Measurements from ENCODE around the gene SPIRE2. TPM values are rescaled to one million over a fixed set of nuclear protein-coding genes. Genes with fewer than 3 reads are reported as not detected.
A peak's percentile ranks its signal among the peaks of the same experiment; 100 is the strongest.
"Not testable (repeated sequence)": the region's sequence is repeated elsewhere in the genome, so short reads cannot be mapped to it uniquely, and the experiment has no call there.

Gene SPIRE2
- polyA plus RNA-seq, 1 donor from 2014 or later, result 45.0 TPM

GRCh38 chr16:89823824-89824148 lies 4.5 kb upstream of the SPIRE2 start:
- H3K9me2 ChIP-seq (ENCODE audit: insufficient read depth, low read length); H3K9me3 ChIP-seq (ENCODE audit: low read length); H3F3A ChIP-seq (ENCODE audit: insufficient read depth, low read length, poor library complexity, severe bottlenecking); H3K36me3 ChIP-seq (ENCODE audit: insufficient read depth, low read length); H3K79me2 ChIP-seq (replicated peaks; ENCODE audit: insufficient read depth, low read length); H2AFZ ChIP-seq (ENCODE audit: low read depth, low read length); H3K4me3 ChIP-seq (ENCODE audit: low read length); H3K9ac ChIP-seq (ENCODE audit: low read length); H3K4me2 ChIP-seq (ENCODE audit: low read length); H3K27me3 ChIP-seq (ENCODE audit: insufficient read depth, low read depth, low read length); H4K20me1 ChIP-seq (ENCODE audit: insufficient read depth); H3K27ac ChIP-seq (ENCODE audit: low read length): not testable (repeated sequence)

- H3K27me3 ChIP-seq (ENCODE audit: insufficient read depth, low read depth, low read length), result no peaks in the 10 kb centered on the region
- no peaks in the 10 kb centered on the region for H3K9me3 ChIP-seq (ENCODE audit: low read length)
Observed at GRCh38 chr16:89826531-89827382, 1.5 kb upstream of the SPIRE2 start.

GRCh38 chr16:89827383-89828198 lies 684 bp upstream of the SPIRE2 start:
- H3K27ac ChIP-seq (ENCODE audit: low read length), result peak overlapping the region; percentile 77
- H3K9me2 ChIP-seq (ENCODE audit: insufficient read depth, low read length), result no peaks in the 10 kb centered on the region
- no peaks in the 10 kb centered on the region for H3F3A ChIP-seq (ENCODE audit: insufficient read depth, low read length, poor library complexity, severe bottlenecking)
- peak overlapping the region; percentile 54 for H3K4me2 ChIP-seq (ENCODE audit: low read length)
- H3K27me3 ChIP-seq (ENCODE audit: insufficient read depth, low read depth, low read length), result no peaks in the 10 kb centered on the region
- TF ChIP-seq REST (IDR thresholded peaks at IDR 0.05; ENCODE audit: borderline replicate concordance) (peak; percentile 42), TAF1 (IDR thresholded peaks at IDR 0.05; ENCODE audit: low read depth) (peak; percentile 32), POLR2AphosphoS5 (IDR thresholded peaks at IDR 0.05) (no peak)
- peak overlapping the region; percentile 89 for H3K4me3 ChIP-seq (ENCODE audit: low read length)
- no peaks in the 10 kb centered on the region for H4K20me1 ChIP-seq (ENCODE audit: insufficient read depth)
- no peaks in the 10 kb centered on the region for H3K36me3 ChIP-seq (ENCODE audit: insufficient read depth, low read length)
- peak overlapping the region; percentile 93 for H2AFZ ChIP-seq (ENCODE audit: low read depth, low read length)
- no peaks in the 10 kb centered on the region for H3K79me2 ChIP-seq (replicated peaks; ENCODE audit: insufficient read depth, low read length)
- no peaks in the 10 kb centered on the region for H3K9me3 ChIP-seq (ENCODE audit: low read length)
- peak overlapping the region; percentile 91 for H3K9ac ChIP-seq (ENCODE audit: low read length)

More at GRCh38 chr16:89826531-89827382, 1.5 kb upstream of the SPIRE2 start:
- H3K4me2 ChIP-seq (ENCODE audit: low read length), result no peak overlapping the region
- H3K79me2 ChIP-seq (replicated peaks; ENCODE audit: insufficient read depth, low read length), result no peaks in the 10 kb centered on the region
- no peak overlapping the region for H3K27ac ChIP-seq (ENCODE audit: low read length)
- no peak overlapping the region for H3K9ac ChIP-seq (ENCODE audit: low read length)
- no peaks in the 10 kb centered on the region for H3K36me3 ChIP-seq (ENCODE audit: insufficient read depth, low read length)
- H3K4me3 ChIP-seq (ENCODE audit: low read length), result peak overlapping the region; percentile 89
- TF ChIP-seq EP300 (conservative IDR thresholded peaks at IDR 0.05; ENCODE audit: poor library complexity, severe bottlenecking) (no peak), SMC3 (conservative IDR thresholded peaks at IDR 0.05; ENCODE audit: poor library complexity) (no peak), POLR2AphosphoS5 (IDR thresholded peaks at IDR 0.05) (no peak)
- H3K9me2 ChIP-seq (ENCODE audit: insufficient read depth, low read length), result no peaks in the 10 kb centered on the region
- H2AFZ ChIP-seq (ENCODE audit: low read depth, low read length), result no peak overlapping the region
- no peaks in the 10 kb centered on the region for H3F3A ChIP-seq (ENCODE audit: insufficient read depth, low read length, poor library complexity, severe bottlenecking)
- no peaks in the 10 kb centered on the region for H4K20me1 ChIP-seq (ENCODE audit: insufficient read depth)
